Measurements from ENCODE around the gene ITPRID2.
A peak's percentile ranks its signal among the peaks of the same experiment; 100 is the strongest.
"Not testable (repeated sequence)": the region's sequence is repeated elsewhere in the genome, so short reads cannot be mapped to it uniquely, and the experiment has no call there.

ITPRID2 gene

GRCh38 chr2:181916726-181917718 lies 25.5 kb downstream of the ITPRID2 start:
- no peak for DNase-seq (ENCODE audit: low read depth)

GRCh38 chr2:181918188-181918587 lies 26.7 kb downstream of the ITPRID2 start:
- no peak for DNase-seq (ENCODE audit: low read depth)

GRCh38 chr2:181923121-181923520 lies 31.6 kb downstream of the ITPRID2 start:
- DNase-seq (ENCODE audit: low read depth): no peak

GRCh38 chr2:181924336-181924735 lies 32.8 kb downstream of the ITPRID2 start:
- no peak for DNase-seq (ENCODE audit: low read depth)

GRCh38 chr2:181934694-181935093 lies 43.2 kb downstream of the ITPRID2 start:
- DNase-seq (ENCODE audit: low read depth): no peak

GRCh38 chr2:181937473-181937872 lies 45.9 kb downstream of the ITPRID2 start:
- no peak for DNase-seq (ENCODE audit: low read depth)

- no peak for DNase-seq (ENCODE audit: low read depth)
Measured at GRCh38 chr2:181943411-181944124, 52.0 kb downstream of the ITPRID2 start.

- DNase-seq (ENCODE audit: low read depth): no peak
Measured at GRCh38 chr2:181944164-181944913, 52.8 kb downstream of the ITPRID2 start.

GRCh38 chr2:181944914-181945291 lies 53.4 kb downstream of the ITPRID2 start:
- no peak for DNase-seq (ENCODE audit: low read depth)

GRCh38 chr2:181946444-181947127 lies 55.1 kb downstream of the ITPRID2 start:
- no peak for DNase-seq (ENCODE audit: low read depth)

GRCh38 chr2:181947273-181947672 lies 55.7 kb downstream of the ITPRID2 start:
- DNase-seq (ENCODE audit: low read depth): no peak

GRCh38 chr2:181948227-181948626 lies 56.7 kb downstream of the ITPRID2 start:
- no peak for DNase-seq (ENCODE audit: low read depth)

- DNase-seq (ENCODE audit: low read depth): no peak
Measured at GRCh38 chr2:181949047-181949446, 57.5 kb downstream of the ITPRID2 start.

GRCh38 chr2:181952404-181953226 lies 61.1 kb downstream of the ITPRID2 start:
- DNase-seq (ENCODE audit: low read depth): no peak

- DNase-seq (ENCODE audit: low read depth): peak; percentile 50
Measured at GRCh38 chr2:181953881-181954537, 62.5 kb downstream of the ITPRID2 start.

GRCh38 chr2:181954538-181954883 lies 63.0 kb downstream of the ITPRID2 start:
- DNase-seq (ENCODE audit: low read depth): no peak

- DNase-seq (ENCODE audit: low read depth): no peak
Measured at GRCh38 chr2:181955010-181955409, 63.5 kb downstream of the ITPRID2 start.

- not testable (repeated sequence) for DNase-seq (ENCODE audit: low read depth)
Measured at GRCh38 chr2:181955866-181956265, 64.3 kb downstream of the ITPRID2 start.

GRCh38 chr2:181957668-181958067 lies 66.1 kb downstream of the ITPRID2 start:
- DNase-seq (ENCODE audit: low read depth): no peak

- DNase-seq (ENCODE audit: low read depth): no peak
Measured at GRCh38 chr2:181958726-181959125, 67.2 kb downstream of the ITPRID2 start.
